Peyer's patch (tissue), 4 donors: ENCODE data around the gene LYVE1. TPM values are rescaled to one million over a fixed set of nuclear protein-coding genes. Genes with fewer than 3 reads are reported as not detected.

Experiments used
- DNase-seq, 3 donors: peaks; one replicate each; pipeline ENCODE4 v3.0.0-alpha.2; 2017 to 2019
- H3K27ac ChIP-seq, 4 donors: fragments of 200-600 bp; sonication (generic); one replicate each; pipeline ENCODE4 v1.5.1; 2016 to 2019
- H3K27me3 ChIP-seq, 2 donors: fragments of 200-600 bp; sonication (generic); one replicate each; pipeline ENCODE4 v1.5.1; 2019
- H3K36me3 ChIP-seq, 3 donors: fragments of 200-600 bp; sonication (generic); one replicate each; pipeline ENCODE4 v1.5.1; 2016 to 2019
- H3K4me1 ChIP-seq, 4 donors: fragments of 200-600 bp; sonication (generic); one replicate each; pipeline ENCODE4 v1.5.1; 2016 to 2019
- H3K4me3 ChIP-seq, 4 donors: fragments of 200-600 bp; sonication (generic); 1 replicate in 3 of 4; 2 replicates in 1 of 4; pipeline ENCODE4 v1.5.1; 2016 to 2019; ENCODE audit warnings: mild to moderate bottlenecking in 1 of 4
- H3K9me3 ChIP-seq, 4 donors: fragments of 200-600 bp; sonication (generic); one replicate each; pipeline ENCODE4 v1.5.1; 2016 to 2019; ENCODE audit warnings: mild to moderate bottlenecking in 1 of 4
- POLR2A ChIP-seq, 2 donors: fragments of 450-650 bp; IDR thresholded peaks; one replicate each; pipeline ENCODE4 v1.5.1; 2017; ENCODE audit warnings: antibody characterized with exemption in 2 of 2, mild to moderate bottlenecking in 2 of 2, moderate library complexity in 2 of 2
- total RNA-seq, 4 donors: library from RNA; depleted of rRNA; stranded (reverse); fragments of >200 nt; gene quantifications; one replicate each; pipeline ENCODE4 v1.1.0, GENCODE V29; 2016
- TF ChIP-seq, protein P1 (sequence below), 6 experiments: fragments of 450-650 bp in 4 of 6; fragments of 200-600 bp in 2 of 6; sonication (generic) in 1 of 6; IDR thresholded peaks; one replicate each; pipeline ENCODE4 v1.5.1; 2017 to 2019; ENCODE audit warnings: antibody characterized with exemption in 6 of 6, mild to moderate bottlenecking in 3 of 6, moderate library complexity in 1 of 6

LYVE1 gene
- total RNA-seq, 4 donors from 2014 or later = 4.1 to 50.3 (median 21.4) TPM

DNA sequence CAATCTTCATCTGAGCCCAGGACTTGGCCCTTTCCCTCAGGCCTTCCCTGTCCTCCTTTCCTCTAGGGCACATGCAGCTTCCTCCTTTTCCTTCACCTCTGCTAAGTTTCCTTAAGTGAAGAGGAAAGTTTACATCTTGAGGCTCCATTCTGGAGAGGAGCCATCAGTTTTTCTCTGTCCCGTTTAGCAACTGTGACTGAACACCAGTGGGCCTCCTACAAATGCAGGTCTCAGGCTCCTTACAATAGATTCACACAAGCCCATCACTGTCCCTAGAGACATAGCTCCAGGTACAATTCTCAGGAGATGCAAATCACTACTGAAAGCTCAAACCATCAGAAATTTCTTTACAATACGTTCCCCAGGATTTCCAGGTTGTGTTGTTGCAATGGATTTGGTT is 23.3 kb upstream of the LYVE1 start:
- TF ChIP-seq, protein P1, sequence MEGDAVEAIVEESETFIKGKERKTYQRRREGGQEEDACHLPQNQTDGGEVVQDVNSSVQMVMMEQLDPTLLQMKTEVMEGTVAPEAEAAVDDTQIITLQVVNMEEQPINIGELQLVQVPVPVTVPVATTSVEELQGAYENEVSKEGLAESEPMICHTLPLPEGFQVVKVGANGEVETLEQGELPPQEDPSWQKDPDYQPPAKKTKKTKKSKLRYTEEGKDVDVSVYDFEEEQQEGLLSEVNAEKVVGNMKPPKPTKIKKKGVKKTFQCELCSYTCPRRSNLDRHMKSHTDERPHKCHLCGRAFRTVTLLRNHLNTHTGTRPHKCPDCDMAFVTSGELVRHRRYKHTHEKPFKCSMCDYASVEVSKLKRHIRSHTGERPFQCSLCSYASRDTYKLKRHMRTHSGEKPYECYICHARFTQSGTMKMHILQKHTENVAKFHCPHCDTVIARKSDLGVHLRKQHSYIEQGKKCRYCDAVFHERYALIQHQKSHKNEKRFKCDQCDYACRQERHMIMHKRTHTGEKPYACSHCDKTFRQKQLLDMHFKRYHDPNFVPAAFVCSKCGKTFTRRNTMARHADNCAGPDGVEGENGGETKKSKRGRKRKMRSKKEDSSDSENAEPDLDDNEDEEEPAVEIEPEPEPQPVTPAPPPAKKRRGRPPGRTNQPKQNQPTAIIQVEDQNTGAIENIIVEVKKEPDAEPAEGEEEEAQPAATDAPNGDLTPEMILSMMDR (IDR thresholded peaks at IDR 0.05) = no peak
- no peak for TF ChIP-seq POLR2A (IDR thresholded peaks at IDR 0.05)
- Histone ChIP-seq H3K36me3 (no peaks in the 10 kb centered on the region), H3K4me1 (no peaks in the 10 kb centered on the region), H3K4me3 (no peak overlapping the region), H3K27me3 (no peaks in the 10 kb centered on the region), H3K27ac (peak overlapping the region in 1 of 4 donors; percentile 35), H3K9me3 (no peaks in the 10 kb centered on the region)
- DNase-seq = no peak

DNA sequence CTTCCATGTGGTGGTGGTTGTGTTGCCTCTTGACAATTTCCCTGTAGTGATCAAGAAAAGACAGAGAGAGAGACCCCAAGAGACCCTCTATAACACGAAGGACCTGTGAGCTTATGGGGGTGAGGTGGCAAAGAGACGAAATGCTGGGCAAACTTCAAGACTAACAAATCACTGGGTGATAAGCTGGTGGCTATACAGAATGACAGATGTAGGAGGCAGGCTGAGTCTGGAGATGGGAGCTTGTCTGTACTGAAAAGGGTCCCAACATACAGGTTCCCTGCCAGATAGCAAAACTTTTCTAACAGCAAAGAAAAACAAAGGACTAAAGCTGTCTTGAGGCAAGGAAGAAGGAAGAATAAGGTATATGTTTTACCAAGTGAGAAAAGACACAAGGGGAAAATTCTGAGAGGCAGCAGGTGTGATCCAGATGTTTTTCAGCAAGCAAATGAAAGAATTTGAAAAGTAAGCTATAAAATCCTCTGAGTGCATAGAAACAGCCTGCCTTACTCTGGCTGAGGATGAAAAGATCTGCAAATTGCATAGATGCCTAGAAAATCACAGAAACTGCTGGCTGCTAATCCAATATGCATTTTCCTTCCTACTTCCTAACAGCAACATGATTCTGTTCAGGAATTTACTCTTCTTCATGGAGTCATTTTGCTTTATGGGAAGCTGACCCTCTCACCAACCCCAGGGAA is 21.9 kb upstream of the LYVE1 start:
- H3K27me3 ChIP-seq = no peaks in the 10 kb centered on the region
- no peaks in the 10 kb centered on the region for H3K36me3 ChIP-seq
- no peak overlapping the region for H3K4me3 ChIP-seq
- TF ChIP-seq, protein P1 (IDR thresholded peaks at IDR 0.05) = no peak
- TF ChIP-seq POLR2A (IDR thresholded peaks at IDR 0.05) = no peak
- H3K9me3 ChIP-seq = no peaks in the 10 kb centered on the region
- H3K27ac ChIP-seq = no peak overlapping the region
- H3K4me1 ChIP-seq = no peaks in the 10 kb centered on the region
- DNase-seq = no peak

DNA sequence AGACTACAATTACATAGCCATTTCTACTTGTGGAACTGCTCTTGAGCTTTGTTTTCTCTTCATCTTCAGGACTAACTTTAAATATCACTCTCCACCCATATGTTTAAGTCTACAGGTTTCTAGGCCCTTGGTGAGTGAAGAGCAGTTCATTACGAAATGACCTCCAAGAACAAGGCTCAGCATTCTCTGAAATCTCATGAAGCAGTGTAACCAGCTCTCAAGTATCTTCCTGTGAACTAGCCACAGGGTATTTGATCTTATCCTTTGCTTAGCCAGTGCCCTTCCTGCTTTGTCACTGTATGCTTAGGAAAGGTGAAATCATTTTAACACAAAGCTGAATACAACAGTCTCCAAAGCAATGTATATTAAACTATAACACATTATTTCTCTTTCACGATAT is 20.4 kb upstream of the LYVE1 start:
- no peaks in the 10 kb centered on the region for H3K36me3 ChIP-seq
- no peak overlapping the region for H3K4me3 ChIP-seq
- no peak for DNase-seq
- TF ChIP-seq, protein P1 (IDR thresholded peaks at IDR 0.05) = no peak
- TF ChIP-seq POLR2A (IDR thresholded peaks at IDR 0.05) = no peak
- H3K9me3 ChIP-seq = no peaks in the 10 kb centered on the region
- H3K27ac ChIP-seq = no peak overlapping the region
- no peaks in the 10 kb centered on the region for H3K27me3 ChIP-seq
- H3K4me1 ChIP-seq = no peaks in the 10 kb centered on the region

DNA sequence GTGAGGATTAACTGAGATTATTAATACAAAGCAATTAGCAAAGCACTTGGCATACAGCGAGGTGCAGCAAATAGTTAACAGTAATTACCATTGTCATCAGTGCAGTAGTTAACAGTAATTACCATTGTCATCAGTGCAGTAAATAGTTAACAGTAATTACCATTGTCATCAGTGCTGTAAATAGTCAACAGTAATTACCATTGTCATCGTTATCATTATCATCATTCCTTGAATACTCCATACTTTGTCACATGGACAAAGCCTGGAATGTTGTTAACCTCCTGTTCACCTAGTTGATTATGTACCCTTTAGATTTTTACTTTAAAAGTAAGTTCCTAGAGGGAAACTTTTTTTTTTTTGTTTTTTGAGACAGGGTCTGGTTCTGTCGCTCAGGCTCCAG is 19.5 kb upstream of the LYVE1 start:
- Histone ChIP-seq H3K27ac (no peak overlapping the region), H3K9me3 (no peaks in the 10 kb centered on the region), H3K4me1 (no peaks in the 10 kb centered on the region), H3K36me3 (no peaks in the 10 kb centered on the region), H3K4me3 (no peak overlapping the region), H3K27me3 (no peaks in the 10 kb centered on the region)
- no peak for DNase-seq
- TF ChIP-seq, protein P1 (IDR thresholded peaks at IDR 0.05) = no peak
- no peak for TF ChIP-seq POLR2A (IDR thresholded peaks at IDR 0.05)

DNA sequence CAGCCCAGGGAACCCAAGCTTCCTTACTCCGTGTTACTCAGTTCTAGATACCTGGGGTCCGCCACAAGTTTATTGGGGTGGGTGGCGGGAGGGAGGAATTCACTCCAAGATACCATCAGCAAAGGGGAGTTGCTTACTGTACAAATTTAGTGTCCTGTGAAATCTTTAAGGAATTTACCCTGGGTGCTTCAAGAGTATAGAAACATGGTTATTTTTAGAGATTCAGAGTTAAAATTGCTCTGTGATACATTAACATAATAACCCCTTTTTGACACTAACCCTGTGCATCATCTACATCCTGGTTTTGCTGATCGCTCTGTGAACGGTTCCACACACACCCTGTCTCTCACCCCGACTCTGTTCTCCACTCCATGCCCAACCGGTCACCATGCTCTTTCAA is 18.9 kb upstream of the LYVE1 start:
- no peak overlapping the region for H3K4me3 ChIP-seq
- no peak for TF ChIP-seq POLR2A (IDR thresholded peaks at IDR 0.05)
- TF ChIP-seq, protein P1 (IDR thresholded peaks at IDR 0.05) = no peak
- H3K4me1 ChIP-seq = no peaks in the 10 kb centered on the region
- H3K9me3 ChIP-seq = no peaks in the 10 kb centered on the region
- H3K36me3 ChIP-seq = no peaks in the 10 kb centered on the region
- no peak overlapping the region for H3K27ac ChIP-seq
- DNase-seq = no peak
- H3K27me3 ChIP-seq = no peaks in the 10 kb centered on the region
